HepG2 (cell line): ENCODE results near the gene DNTTIP2. TPM values are rescaled to one million over a fixed set of nuclear protein-coding genes. Genes with fewer than 3 reads are reported as not detected.

ENCODE experiments used
- MAFK ChIP-seq, 2 experiments: IDR thresholded peaks in 1 of 2; conservative IDR thresholded peaks in 1 of 2; 2 replicates each; pipeline ENCODE4 v1.6.1; 2011; ENCODE audit warnings: improper control_type of control experiment in 2 of 2, low read length in 2 of 2
- MEIS2 ChIP-seq: sonication (generic); formaldehyde crosslinking; IDR thresholded peaks from 2 replicates; pipeline ENCODE4 v1.9.0; 2021; ENCODE audit warnings: mild to moderate bottlenecking, missing genetic modification reagents
- NFKBIZ ChIP-seq: IDR thresholded peaks from 2 replicates; pipeline ENCODE4 v1.6.1; 2018; ENCODE audit warnings: missing genetic modification reagents, missing compliant biosample characterization
- RCOR2 ChIP-seq: IDR thresholded peaks from 2 replicates; pipeline ENCODE4 v1.6.1; 2016; ENCODE audit warnings: missing biosample characterization, missing genetic modification reagents
- SNAPC2 ChIP-seq: sonication (generic); formaldehyde crosslinking; IDR thresholded peaks from 2 replicates; pipeline ENCODE4 v1.8.1; 2022; ENCODE audit warnings: mild to moderate bottlenecking, missing genetic modification reagents
- SUZ12 ChIP-seq: fragments of 150-350 bp; IDR thresholded peaks from 2 replicates; pipeline ENCODE4 v1.6.1; 2014; ENCODE audit warnings: low read depth, low read length
- TEAD3 ChIP-seq: optimal IDR thresholded peaks from 2 replicates; pipeline ENCODE3; 2016; ENCODE audit warnings: borderline replicate concordance
- ZNF180 ChIP-seq: sonication (generic); formaldehyde crosslinking; IDR thresholded peaks from 2 replicates; pipeline ENCODE4 v1.4.0; 2020; ENCODE audit warnings: low read depth, missing genetic modification reagents, borderline replicate concordance
- ZNF33B ChIP-seq: sonication (generic); formaldehyde crosslinking; IDR thresholded peaks from 2 replicates; pipeline ENCODE4 v1.5.1; 2020; ENCODE audit warnings: mild to moderate bottlenecking, missing genetic modification reagents
- ZNF343 ChIP-seq: sonication (generic); formaldehyde crosslinking; IDR thresholded peaks from 2 replicates; pipeline ENCODE4 v1.4.0; 2020; ENCODE audit warnings: mild to moderate bottlenecking, missing genetic modification reagents
- polyA plus RNA-seq, 8 experiments: library from polyadenylated mRNA; depleted of rRNA in 3 of 8; stranded (reverse) in 7 of 8; unstranded in 1 of 8; fragments of >200 nt; fragmentation: Illumina TruSeq in 4 of 8; extraction: Trizol in 4 of 8; gene quantifications; 2 replicates each; pipeline versions ENCODE4 v1.2.1 to v1.2.3, GENCODE V29; 2011 to 2016; ENCODE audit warnings: low read depth in 4 of 8, missing spikeins in 1 of 8, mixed read lengths in 1 of 8; ENCODE audit not compliant: insufficient read depth in 1 of 8
- total RNA-seq, 5 experiments: library from RNA; depleted of rRNA; stranded (reverse); fragments of >200 nt; fragmentation: Illumina TruSeq; extraction: Trizol; gene quantifications; 2 replicates each; pipeline ENCODE4 v1.2.3, GENCODE V29; 2016; ENCODE audit warnings: low read depth in 1 of 5
- TF ChIP-seq, protein P1 (sequence below): sonication (generic); formaldehyde crosslinking; IDR thresholded peaks from 2 replicates; pipeline ENCODE4 v1.4.0; 2020; ENCODE audit warnings: mild to moderate bottlenecking, missing genetic modification reagents, borderline replicate concordance
- TF ChIP-seq, protein P2 (sequence below): sonication (generic); formaldehyde crosslinking; IDR thresholded peaks from 2 replicates; pipeline ENCODE4 v1.4.0; 2020; ENCODE audit warnings: mild to moderate bottlenecking, missing genetic modification reagents
- TF ChIP-seq, protein P3 (sequence below): fragments of 450-650 bp; IDR thresholded peaks from 2 replicates; pipeline ENCODE4 v1.6.1; 2017
- TF ChIP-seq, protein P4 (sequence below): sonication (generic); formaldehyde crosslinking; IDR thresholded peaks from 2 replicates; pipeline ENCODE4 v1.4.0; 2020; ENCODE audit warnings: missing genetic modification reagents
- TF ChIP-seq, protein P5 (sequence below): sonication (generic); formaldehyde crosslinking; IDR thresholded peaks from 2 replicates; pipeline ENCODE4 v1.4.0; 2020; ENCODE audit warnings: mild to moderate bottlenecking, low read depth, missing genetic modification reagents

DNTTIP2 gene
- total and polyA plus RNA-seq, 2 of the 13 experiments (the other 11 are each of a cell fraction or from before 2014, with no cell fraction given): 11.4 to 63.3 TPM

DNA sequence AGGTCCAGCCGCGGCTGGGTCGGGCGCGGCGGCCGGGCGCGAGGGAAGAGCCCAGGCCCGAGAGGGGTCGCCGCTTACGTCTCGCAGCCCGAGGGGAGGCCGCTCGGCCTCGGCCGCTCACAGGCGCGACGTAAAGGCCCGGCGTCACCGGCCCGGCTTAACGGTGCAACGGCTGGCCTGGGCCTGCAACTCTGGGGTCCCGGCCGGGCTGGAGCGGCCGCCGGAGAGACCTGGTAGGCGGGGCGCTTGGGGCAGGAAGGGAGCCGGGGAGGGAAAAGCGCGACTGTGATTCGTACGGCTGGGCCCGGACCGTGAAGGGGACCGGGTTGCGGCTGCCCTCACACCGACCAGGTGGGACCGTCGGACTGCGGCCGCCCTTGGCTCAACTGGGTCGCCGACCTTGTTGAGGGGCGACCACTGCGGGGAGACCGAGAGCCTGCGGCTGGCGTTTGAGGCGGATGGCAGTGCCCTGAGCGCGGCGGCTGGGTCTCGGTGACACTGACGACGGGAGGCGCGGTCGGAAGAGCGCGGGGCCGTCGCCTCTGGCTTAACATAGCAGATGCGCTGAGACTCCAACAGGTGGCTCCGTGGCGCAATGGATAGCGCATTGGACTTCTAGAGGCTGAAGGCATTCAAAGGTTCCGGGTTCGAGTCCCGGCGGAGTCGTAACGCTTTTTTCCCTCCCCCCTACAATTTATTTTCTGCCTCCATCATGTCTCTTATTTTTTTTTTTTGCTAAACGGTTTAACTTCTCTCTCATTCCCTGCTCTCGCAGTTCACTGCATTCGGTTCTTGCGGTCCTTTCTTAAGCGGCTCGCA, 31.8 kb downstream of the DNTTIP2 start (continued):
- TF ChIP-seq, protein P1, sequence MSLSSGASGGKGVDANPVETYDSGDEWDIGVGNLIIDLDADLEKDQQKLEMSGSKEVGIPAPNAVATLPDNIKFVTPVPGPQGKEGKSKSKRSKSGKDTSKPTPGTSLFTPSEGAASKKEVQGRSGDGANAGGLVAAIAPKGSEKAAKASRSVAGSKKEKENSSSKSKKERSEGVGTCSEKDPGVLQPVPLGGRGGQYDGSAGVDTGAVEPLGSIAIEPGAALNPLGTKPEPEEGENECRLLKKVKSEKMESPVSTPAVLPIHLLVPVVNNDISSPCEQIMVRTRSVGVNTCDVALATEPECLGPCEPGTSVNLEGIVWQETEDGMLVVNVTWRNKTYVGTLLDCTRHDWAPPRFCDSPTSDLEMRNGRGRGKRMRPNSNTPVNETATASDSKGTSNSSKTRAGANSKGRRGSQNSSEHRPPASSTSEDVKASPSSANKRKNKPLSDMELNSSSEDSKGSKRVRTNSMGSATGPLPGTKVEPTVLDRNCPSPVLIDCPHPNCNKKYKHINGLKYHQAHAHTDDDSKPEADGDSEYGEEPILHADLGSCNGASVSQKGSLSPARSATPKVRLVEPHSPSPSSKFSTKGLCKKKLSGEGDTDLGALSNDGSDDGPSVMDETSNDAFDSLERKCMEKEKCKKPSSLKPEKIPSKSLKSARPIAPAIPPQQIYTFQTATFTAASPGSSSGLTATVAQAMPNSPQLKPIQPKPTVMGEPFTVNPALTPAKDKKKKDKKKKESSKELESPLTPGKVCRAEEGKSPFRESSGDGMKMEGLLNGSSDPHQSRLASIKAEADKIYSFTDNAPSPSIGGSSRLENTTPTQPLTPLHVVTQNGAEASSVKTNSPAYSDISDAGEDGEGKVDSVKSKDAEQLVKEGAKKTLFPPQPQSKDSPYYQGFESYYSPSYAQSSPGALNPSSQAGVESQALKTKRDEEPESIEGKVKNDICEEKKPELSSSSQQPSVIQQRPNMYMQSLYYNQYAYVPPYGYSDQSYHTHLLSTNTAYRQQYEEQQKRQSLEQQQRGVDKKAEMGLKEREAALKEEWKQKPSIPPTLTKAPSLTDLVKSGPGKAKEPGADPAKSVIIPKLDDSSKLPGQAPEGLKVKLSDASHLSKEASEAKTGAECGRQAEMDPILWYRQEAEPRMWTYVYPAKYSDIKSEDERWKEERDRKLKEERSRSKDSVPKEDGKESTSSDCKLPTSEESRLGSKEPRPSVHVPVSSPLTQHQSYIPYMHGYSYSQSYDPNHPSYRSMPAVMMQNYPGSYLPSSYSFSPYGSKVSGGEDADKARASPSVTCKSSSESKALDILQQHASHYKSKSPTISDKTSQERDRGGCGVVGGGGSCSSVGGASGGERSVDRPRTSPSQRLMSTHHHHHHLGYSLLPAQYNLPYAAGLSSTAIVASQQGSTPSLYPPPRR (CRISPR knock-in tag): no peak
- TF ChIP-seq MEIS2 (CRISPR knock-in tag) (no peak; the same call in 1 of the 2 replicates), NFKBIZ (CRISPR knock-in tag) (peak; percentile 34; the same call in 1 of the 2 replicates), SNAPC2 (CRISPR knock-in tag) (no peak), SUZ12 (no peak), TEAD3 (CRISPR knock-in tag) (peak; percentile 42), ZNF33B (CRISPR knock-in tag) (no peak), RCOR2 (CRISPR knock-in tag) (peak; percentile 72), ZNF343 (CRISPR knock-in tag) (no peak), ZNF180 (CRISPR knock-in tag) (no peak), MAFK (conservative IDR thresholded peaks at IDR 0.05 in 1 of 2, IDR thresholded peaks at IDR 0.05 in 1 of 2; ENCODE audit: low read length in 2 of 2) (no peak)
- TF ChIP-seq, protein P2, sequence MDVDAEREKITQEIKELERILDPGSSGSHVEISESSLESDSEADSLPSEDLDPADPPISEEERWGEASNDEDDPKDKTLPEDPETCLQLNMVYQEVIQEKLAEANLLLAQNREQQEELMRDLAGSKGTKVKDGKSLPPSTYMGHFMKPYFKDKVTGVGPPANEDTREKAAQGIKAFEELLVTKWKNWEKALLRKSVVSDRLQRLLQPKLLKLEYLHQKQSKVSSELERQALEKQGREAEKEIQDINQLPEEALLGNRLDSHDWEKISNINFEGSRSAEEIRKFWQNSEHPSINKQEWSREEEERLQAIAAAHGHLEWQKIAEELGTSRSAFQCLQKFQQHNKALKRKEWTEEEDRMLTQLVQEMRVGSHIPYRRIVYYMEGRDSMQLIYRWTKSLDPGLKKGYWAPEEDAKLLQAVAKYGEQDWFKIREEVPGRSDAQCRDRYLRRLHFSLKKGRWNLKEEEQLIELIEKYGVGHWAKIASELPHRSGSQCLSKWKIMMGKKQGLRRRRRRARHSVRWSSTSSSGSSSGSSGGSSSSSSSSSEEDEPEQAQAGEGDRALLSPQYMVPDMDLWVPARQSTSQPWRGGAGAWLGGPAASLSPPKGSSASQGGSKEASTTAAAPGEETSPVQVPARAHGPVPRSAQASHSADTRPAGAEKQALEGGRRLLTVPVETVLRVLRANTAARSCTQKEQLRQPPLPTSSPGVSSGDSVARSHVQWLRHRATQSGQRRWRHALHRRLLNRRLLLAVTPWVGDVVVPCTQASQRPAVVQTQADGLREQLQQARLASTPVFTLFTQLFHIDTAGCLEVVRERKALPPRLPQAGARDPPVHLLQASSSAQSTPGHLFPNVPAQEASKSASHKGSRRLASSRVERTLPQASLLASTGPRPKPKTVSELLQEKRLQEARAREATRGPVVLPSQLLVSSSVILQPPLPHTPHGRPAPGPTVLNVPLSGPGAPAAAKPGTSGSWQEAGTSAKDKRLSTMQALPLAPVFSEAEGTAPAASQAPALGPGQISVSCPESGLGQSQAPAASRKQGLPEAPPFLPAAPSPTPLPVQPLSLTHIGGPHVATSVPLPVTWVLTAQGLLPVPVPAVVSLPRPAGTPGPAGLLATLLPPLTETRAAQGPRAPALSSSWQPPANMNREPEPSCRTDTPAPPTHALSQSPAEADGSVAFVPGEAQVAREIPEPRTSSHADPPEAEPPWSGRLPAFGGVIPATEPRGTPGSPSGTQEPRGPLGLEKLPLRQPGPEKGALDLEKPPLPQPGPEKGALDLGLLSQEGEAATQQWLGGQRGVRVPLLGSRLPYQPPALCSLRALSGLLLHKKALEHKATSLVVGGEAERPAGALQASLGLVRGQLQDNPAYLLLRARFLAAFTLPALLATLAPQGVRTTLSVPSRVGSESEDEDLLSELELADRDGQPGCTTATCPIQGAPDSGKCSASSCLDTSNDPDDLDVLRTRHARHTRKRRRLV: peak; percentile 61; the same call in 1 of the 2 replicates
- TF ChIP-seq, protein P3, sequence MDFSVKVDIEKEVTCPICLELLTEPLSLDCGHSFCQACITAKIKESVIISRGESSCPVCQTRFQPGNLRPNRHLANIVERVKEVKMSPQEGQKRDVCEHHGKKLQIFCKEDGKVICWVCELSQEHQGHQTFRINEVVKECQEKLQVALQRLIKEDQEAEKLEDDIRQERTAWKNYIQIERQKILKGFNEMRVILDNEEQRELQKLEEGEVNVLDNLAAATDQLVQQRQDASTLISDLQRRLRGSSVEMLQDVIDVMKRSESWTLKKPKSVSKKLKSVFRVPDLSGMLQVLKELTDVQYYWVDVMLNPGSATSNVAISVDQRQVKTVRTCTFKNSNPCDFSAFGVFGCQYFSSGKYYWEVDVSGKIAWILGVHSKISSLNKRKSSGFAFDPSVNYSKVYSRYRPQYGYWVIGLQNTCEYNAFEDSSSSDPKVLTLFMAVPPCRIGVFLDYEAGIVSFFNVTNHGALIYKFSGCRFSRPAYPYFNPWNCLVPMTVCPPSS: no peak
- TF ChIP-seq, protein P4, sequence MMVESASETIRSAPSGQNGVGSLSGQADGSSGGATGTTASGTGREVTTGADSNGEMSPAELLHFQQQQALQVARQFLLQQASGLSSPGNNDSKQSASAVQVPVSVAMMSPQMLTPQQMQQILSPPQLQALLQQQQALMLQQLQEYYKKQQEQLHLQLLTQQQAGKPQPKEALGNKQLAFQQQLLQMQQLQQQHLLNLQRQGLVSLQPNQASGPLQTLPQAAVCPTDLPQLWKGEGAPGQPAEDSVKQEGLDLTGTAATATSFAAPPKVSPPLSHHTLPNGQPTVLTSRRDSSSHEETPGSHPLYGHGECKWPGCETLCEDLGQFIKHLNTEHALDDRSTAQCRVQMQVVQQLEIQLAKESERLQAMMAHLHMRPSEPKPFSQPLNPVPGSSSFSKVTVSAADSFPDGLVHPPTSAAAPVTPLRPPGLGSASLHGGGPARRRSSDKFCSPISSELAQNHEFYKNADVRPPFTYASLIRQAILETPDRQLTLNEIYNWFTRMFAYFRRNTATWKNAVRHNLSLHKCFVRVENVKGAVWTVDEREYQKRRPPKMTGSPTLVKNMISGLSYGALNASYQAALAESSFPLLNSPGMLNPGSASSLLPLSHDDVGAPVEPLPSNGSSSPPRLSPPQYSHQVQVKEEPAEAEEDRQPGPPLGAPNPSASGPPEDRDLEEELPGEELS (CRISPR knock-in tag): peak; percentile 33
- TF ChIP-seq, protein P5, sequence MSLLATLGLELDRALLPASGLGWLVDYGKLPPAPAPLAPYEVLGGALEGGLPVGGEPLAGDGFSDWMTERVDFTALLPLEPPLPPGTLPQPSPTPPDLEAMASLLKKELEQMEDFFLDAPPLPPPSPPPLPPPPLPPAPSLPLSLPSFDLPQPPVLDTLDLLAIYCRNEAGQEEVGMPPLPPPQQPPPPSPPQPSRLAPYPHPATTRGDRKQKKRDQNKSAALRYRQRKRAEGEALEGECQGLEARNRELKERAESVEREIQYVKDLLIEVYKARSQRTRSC: no peak
